ENCODE measurements around the gene NCAM2. TPM values are rescaled to one million over a fixed set of nuclear protein-coding genes. Genes with fewer than 3 reads are reported as not detected.

The NCAM2 gene
- total and polyA plus RNA-seq, 2 experiments from 2014 or later, result 0.36 to 0.83 TPM

- no peak overlapping the region for H3K4me2 ChIP-seq
- no peaks in the 10 kb centered on the region for H3K9me2 ChIP-seq (ENCODE audit: insufficient read depth)
- no peak overlapping the region for H3K27ac ChIP-seq (ENCODE audit: low read depth)
- H3K79me2 ChIP-seq (replicated peaks; ENCODE audit: insufficient read depth), result no peaks in the 10 kb centered on the region
- no peaks in the 10 kb centered on the region for H3K36me3 Mint-ChIP-seq (ENCODE audit: low read depth)
- DNase-seq (ENCODE audit: low spot score), result no peak
- H3K27ac Mint-ChIP-seq, result no peak overlapping the region
- H2AFZ ChIP-seq, result no peak overlapping the region
- H3K4me3 Mint-ChIP-seq, result no peak overlapping the region
- H3K27me3 ChIP-seq (ENCODE audit: insufficient read depth), result no peaks in the 10 kb centered on the region
- H3K9me3 Mint-ChIP-seq, result no peaks in the 10 kb centered on the region
- H3F3A ChIP-seq (replicated peaks; ENCODE audit: low read depth), result no peaks in the 10 kb centered on the region
- TF ChIP-seq CREB1 (CRISPR knock-in tag; IDR thresholded peaks at IDR 0.05; ENCODE audit: low read depth) (no peak), ZNF114 (CRISPR knock-in tag; IDR thresholded peaks at IDR 0.05) (no peak), EZH2phosphoT487 (IDR thresholded peaks at IDR 0.05; ENCODE audit: unreplicated experiment) (no peak), ZNF331 (CRISPR knock-in tag; IDR thresholded peaks at IDR 0.05; ENCODE audit: low read depth) (no peak), CTCF (conservative IDR thresholded peaks at IDR 0.05; ENCODE audit: low read depth in 2 of 2) (no peak), ZNF462 (CRISPR knock-in tag; IDR thresholded peaks at IDR 0.05) (no peak), NANOG (IDR thresholded peaks at IDR 0.05; ENCODE audit: borderline replicate concordance) (no peak), JUNB (IDR thresholded peaks at IDR 0.05; ENCODE audit: unreplicated experiment) (no peak), ETS1 (IDR thresholded peaks at IDR 0.05) (no peak), STAT1 (IDR thresholded peaks at IDR 0.05; ENCODE audit: unreplicated experiment) (no peak), EZH2 (IDR thresholded peaks at IDR 0.05; ENCODE audit: low read depth, unreplicated experiment) (no peak), POLR2AphosphoS5 (IDR thresholded peaks at IDR 0.05; ENCODE audit: low read depth) (no peak), REST (IDR thresholded peaks at IDR 0.05; ENCODE audit: unreplicated experiment) (no peak)
- H3K27me3 Mint-ChIP-seq (ENCODE audit: insufficient read depth, low read depth, poor library complexity), result no peaks in the 10 kb centered on the region
- no peaks in the 10 kb centered on the region for H4K20me1 ChIP-seq (replicated peaks; ENCODE audit: insufficient read depth)
- ATAC-seq, result no peak
- H3K4me1 Mint-ChIP-seq, result no peaks in the 10 kb centered on the region
- H3K4me3 ChIP-seq, result no peak overlapping the region
- no peaks in the 10 kb centered on the region for H3K36me3 ChIP-seq (ENCODE audit: insufficient read depth)
- H3K4me1 ChIP-seq (ENCODE audit: insufficient read depth), result no peaks in the 10 kb centered on the region
Observed at GRCh38 chr21:21385404-21385803, 387.2 kb downstream of the NCAM2 start.

Measured in GM23338 (cell line).